Fibroblast of peridontal ligament (primary cell): ENCODE measurements around the gene ROM1.
"Not testable (repeated sequence)": the region's sequence is repeated elsewhere in the genome, so short reads cannot be mapped to it uniquely, and the experiment has no call there.

Experiments
- DNase-seq: peaks from one replicate; pipeline ENCODE4 v3.0.0-alpha.2; 2010; ENCODE audit errors: extremely low read depth

ROM1 gene

DNA sequence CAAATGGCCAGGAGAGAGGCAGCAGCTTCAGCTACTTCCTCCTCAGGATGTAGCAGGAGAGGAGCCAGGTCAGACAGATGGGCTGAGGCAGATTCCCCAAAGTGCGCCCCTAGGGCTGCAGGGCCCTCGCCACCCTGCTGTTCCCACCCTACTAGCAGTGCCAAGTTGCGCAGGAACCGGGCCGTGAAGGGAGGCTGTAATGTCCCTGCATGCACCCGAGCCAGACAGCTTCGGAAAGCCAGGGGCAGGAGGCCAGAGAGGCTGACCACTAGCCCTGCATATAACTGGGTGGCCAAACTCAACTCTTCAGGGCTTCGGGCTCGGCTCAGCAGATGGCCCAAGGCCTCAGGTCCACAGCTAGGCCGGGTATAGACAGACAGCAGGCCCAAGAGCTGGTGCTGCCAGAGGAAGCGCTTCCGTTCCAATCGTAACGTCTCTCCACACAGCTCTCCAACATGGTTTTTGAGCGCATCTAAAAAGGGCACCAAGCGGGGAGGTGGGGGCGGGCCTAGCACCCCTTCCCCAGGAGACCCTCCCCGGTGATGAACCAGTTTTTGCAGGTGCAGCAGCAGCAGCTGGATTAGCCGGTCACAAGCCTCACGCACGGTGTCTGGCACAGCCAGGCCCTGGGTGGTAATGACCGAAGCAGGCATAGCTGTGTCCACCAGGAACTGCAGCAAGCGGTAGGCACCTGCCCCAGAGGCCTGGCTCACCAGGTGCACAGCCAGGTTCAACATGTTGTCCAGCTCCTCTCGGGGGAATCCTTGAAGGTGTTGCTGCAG, 35.3 kb downstream of the ROM1 start:
- DNase-seq = no peak

DNA sequence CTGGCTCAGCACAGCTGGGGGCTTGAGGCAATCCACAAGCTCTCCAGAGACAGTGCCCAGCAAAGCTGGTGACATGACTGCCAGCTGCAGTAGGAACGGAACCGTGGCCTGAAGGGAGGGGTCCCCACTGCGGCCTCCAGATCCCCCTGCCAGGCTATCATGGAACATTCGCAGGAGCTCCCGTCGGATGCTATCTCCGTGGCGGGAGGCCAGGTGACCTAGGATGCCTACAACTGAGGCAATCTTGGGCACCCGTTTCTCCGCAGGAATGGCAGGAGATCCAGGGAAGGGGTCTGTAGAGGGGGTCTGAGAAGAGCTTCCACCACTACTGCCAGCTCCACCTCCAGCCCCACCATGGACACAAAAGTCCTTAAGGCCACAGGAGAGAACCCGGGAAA, 35.9 kb downstream of the ROM1 start:
- no peak for DNase-seq

DNA sequence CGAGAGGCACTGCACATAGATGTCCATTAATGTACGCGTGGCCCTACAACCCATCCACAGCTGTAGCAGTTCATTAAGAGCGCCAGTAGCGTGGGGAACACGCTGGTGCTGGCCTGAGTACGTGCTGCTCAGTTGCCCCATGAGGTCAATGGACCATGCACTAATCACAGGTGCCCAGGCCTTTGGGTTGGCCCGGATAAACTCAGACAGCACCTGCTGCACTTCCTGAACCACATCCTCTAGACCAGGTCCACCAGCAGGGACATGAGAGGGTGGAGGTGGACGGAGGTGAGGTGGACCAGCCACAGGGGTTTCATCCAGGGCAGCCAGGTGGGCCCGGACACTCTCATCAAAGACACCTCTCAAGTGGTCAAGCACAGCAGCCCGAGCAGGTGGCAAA, 36.4 kb downstream of the ROM1 start:
- DNase-seq = no peak

DNA sequence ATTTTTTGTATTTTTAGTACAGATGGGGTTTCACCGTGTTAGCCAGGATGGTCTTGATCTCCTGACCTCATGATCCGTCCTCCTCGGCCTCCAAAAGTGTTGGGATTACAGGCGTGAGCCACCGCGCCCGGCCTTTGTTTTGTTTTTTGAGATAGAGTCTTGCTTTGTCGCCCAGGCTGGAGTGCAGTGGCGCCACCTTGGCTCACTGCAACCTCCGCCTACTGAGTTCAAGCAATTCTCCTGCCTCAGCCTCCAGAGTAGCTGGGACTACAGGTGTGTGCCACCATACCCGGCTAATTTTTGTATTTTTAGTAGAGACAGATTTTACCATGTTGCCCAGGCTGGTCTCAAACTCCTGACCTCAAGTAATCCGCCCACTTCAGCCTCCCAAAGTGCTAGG, 37.2 kb downstream of the ROM1 start:
- not testable (repeated sequence) for DNase-seq

DNA sequence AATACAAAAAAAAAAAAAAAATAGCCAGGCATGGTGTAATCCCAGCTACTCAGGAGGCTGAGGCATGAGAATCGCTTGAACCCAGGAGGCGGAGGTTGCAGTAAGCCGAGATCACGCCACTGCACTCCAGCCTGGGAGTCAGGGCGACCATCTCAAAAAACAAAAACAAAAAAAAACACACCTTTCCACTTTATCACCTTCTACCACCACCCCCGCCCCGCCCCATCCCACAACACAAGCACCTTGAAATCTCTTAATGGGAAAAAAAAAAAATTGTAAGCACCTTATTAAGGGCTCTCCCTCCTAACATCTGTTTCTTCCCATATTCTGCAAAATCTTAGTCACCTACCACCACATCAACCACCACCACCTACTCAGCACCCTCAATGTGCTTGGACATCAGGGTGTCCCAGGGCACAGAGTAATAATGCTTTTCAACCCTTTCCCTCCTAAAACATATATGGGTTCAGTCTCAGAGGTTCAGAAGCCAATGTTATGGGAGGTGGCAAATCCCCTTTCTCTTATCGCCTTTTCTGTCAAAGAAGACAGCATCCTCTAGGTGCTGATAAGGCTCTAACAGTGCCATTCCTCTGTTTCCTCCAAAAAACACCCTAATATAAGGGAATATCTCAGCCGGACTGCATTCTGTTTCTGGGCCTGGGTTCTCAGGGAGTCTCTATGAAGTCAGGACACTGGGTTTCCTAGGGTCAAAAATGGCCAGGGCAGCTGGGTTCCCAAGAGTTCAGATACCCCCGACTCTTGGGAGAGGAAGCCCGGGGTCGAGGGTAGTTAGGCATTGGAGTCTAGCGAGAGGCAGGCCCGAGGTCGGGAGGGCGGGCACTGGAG, 39.3 kb downstream of the ROM1 start:
- DNase-seq = peak; percentile 7

DNA sequence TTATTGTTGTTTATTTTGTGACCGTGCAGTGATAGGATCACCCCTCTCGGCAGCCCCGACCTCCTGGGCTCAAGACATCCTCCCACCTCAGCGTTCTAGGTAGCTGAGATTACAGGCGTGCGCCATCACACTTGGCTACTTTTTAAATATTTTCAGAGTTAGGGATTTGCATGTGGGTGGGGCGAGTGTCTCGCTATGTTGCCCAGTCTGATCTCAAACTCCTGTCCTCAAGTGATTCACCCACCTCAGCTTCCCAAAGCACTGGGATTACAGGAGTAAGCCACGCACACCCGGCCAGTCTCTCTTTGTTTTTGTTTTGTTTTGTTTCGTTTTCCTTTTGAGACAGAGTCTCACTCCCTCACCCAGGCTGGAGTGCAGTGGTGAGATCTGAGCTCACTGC, 41.2 kb downstream of the ROM1 start:
- DNase-seq = no peak

DNA sequence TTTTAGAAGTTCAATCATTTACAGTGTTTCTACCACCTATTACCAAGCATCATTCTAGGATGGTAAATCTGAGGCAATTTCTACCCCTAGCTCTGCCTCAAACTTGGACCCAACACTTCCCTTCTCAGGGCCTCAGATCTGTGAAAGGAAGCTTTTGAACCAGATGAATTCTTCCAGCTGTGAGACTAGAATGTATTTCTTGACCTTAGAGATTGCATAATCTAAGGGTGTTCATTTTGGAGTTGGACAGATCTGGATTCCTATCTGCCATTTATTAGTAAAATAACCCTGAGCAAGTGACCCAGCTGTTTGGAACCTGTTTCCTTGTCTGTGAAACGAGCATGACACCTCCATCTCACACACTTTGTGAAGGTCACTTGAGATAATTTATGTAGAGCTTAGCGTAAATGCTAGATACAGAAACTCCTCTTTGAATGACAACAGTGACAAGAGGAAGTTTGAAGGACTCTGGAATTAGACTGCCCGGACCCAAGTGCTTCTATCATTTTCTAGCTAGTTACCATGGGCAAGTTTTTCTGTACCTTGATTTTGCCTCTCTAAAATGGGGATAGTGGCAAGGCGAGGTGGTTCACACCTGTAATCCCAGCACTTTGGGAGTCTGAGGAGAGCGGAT, 43.9 kb downstream of the ROM1 start:
- no peak for DNase-seq

DNA sequence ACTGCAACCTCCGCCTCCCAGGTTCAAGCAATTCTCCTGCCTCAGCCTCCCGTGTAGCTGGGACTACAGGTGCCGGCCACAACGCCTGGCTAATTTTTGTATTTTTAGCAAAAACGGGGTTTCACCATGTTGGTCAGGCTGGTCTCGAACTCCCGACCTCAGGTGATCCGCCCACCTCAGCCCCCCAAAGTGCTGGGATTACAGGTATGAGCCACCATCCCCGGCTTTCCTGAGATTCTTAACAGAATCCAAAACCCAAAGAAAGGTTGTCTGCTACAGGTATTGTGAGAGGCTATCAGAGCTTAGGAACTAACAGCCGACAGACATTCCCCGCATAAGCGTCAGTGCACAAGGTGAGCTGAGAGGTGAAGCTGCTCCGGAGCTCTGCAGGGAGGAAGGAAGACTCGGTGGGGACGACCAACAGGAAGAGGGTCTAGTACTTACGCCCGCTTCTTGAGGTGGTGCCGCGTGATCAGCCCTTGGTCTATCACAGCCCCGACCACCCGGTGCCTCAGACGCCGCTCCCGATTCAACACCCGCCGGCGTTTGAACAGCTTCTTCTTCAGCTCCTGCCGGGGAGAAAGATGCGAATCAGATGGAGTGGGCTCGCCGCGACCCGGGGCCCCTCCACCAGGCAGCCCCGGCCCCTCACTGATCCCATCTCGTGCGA, 51.5 kb downstream of the ROM1 start:
- no peak for DNase-seq
